T-cell (primary cell): ENCODE measurements around the gene CCN6. TPM values are rescaled to one million over a fixed set of nuclear protein-coding genes. Genes with fewer than 3 reads are reported as not detected.
"Not testable (repeated sequence)": the region's sequence is repeated elsewhere in the genome, so short reads cannot be mapped to it uniquely, and the experiment has no call there.

ENCODE experiments used
- ATAC-seq, 4 experiments: fragments of 200-7000 bp in 3 of 4; fragments of 150-1000 bp in 1 of 4; cut with Tn5 transposase; replicated peaks in 1 of 4; 1 replicate in 3 of 4; 2 replicates in 1 of 4; pipeline ENCODE4 v1.10.0; 2021; ENCODE audit warnings: moderate library complexity in 3 of 4, mild to moderate bottlenecking in 2 of 4, moderate number of reproducible peaks in 1 of 4
- CTCF ChIA-PET, 2 donors: fragments of 300-600 bp; sonication (Branson Sonifier 250); formaldehyde crosslinking; loops; one replicate each; lab custom pipeline; 2022; ENCODE audit warnings: antibody characterized with exemption in 2 of 2; lab: Charles Lee
- POLR2A ChIA-PET, 2 donors: fragments of 300-600 bp; sonication (Branson Sonifier 250); formaldehyde crosslinking; loops; one replicate each; lab custom pipeline; 2022; ENCODE audit warnings: antibody characterized with exemption in 2 of 2; lab: Charles Lee
- DNase-seq, 35 experiments: peaks; one replicate each; pipeline versions ENCODE4 v3.0.0 to v3.0.0-alpha.2; 2013 to 2023
- H3K27ac ChIP-seq: one replicate; pipeline ENCODE4 v1.5.1; 2013; ENCODE audit warnings: low read length
- H3K27me3 ChIP-seq, 2 experiments: replicated peaks in 1 of 2; 1 replicate in 1 of 2; 2 replicates in 1 of 2; pipeline versions ENCODE4 v1.6.1 to v1.7.0; 2013; ENCODE audit warnings: low read length in 1 of 2, mixed read lengths in 1 of 2; ENCODE audit not compliant: control insufficient read depth in 2 of 2, insufficient read depth in 2 of 2; ENCODE audit errors: extremely low read depth in 1 of 2
- H3K36me3 ChIP-seq, 2 donors: 1 replicate in 1 of 2; 2 replicates in 1 of 2; pipeline versions ENCODE4 v1.6.1 to v1.7.0; 2013; ENCODE audit warnings: low read length in 1 of 2; ENCODE audit not compliant: control insufficient read depth in 2 of 2, insufficient read depth in 1 of 2; ENCODE audit errors: extremely low read depth in 1 of 2
- H3K4me1 ChIP-seq, 2 experiments: 1 replicate in 1 of 2; 2 replicates in 1 of 2; pipeline versions ENCODE4 v1.6.1 to v1.7.0; 2013; ENCODE audit warnings: low read length in 2 of 2, mixed read lengths in 1 of 2; ENCODE audit not compliant: insufficient read depth in 2 of 2, control insufficient read depth in 1 of 2; ENCODE audit errors: extremely low read depth in 1 of 2
- H3K4me3 ChIP-seq, 2 donors: 1 replicate in 1 of 2; 2 replicates in 1 of 2; pipeline versions ENCODE4 v1.5.1 to v1.7.0; 2013; ENCODE audit warnings: mild to moderate bottlenecking in 2 of 2, low read length in 1 of 2, moderate library complexity in 1 of 2; ENCODE audit not compliant: control insufficient read depth in 1 of 2; ENCODE audit errors: extremely low read depth in 1 of 2
- H3K9me3 ChIP-seq: 2 replicates; pipeline ENCODE4 v1.7.0; 2013
- H3K27ac Mint-ChIP-seq, 2 donors: one replicate each; pipeline ENCODE4 v1.8.0; 2020 to 2021; ENCODE audit warnings: mild to moderate bottlenecking in 2 of 2, mixed read lengths in 2 of 2
- H3K27me3 Mint-ChIP-seq, 2 donors: one replicate each; pipeline ENCODE4 v1.8.0; 2021 to 2022; ENCODE audit warnings: mixed read lengths in 2 of 2
- H3K36me3 Mint-ChIP-seq: one replicate; pipeline ENCODE4 v1.8.0; 2021; ENCODE audit warnings: mixed read lengths
- H3K4me1 Mint-ChIP-seq, 3 donors: one replicate each; pipeline ENCODE4 v1.8.0; 2020 to 2022; ENCODE audit warnings: mixed read lengths in 3 of 3, mild to moderate bottlenecking in 1 of 3
- H3K4me3 Mint-ChIP-seq, 3 donors: one replicate each; pipeline ENCODE4 v1.8.0; 2020 to 2022; ENCODE audit warnings: mild to moderate bottlenecking in 3 of 3, mixed read lengths in 3 of 3, moderate library complexity in 3 of 3
- H3K9me3 Mint-ChIP-seq, 3 donors: one replicate each; pipeline ENCODE4 v1.8.0; 2020 to 2022; ENCODE audit warnings: mixed read lengths in 3 of 3
- WGBS: methylation state at CpG from one replicate; pipeline ENCODE4 v1.1.5; 2013; ENCODE audit warnings: missing lambda C conversion rate; ENCODE audit not compliant: insufficient coverage; 5-methylcytosine and 5-hydroxymethylcytosine counted together
- total RNA-seq, 35 experiments: library from RNA in 6 of 35; stranded (reverse) in 6 of 35; fragments of 120-200 nt in 1 of 35; gene quantifications; one replicate each; pipeline versions ENCODE4 v1.2.1 to v1.2.4 and lab custom pipeline; 2013 to 2026

The CCN6 gene
- total RNA-seq, 5 donors from 2014 or later (not counting 1 experiment from before 2014, with no cell fraction given), result not detected

DNA sequence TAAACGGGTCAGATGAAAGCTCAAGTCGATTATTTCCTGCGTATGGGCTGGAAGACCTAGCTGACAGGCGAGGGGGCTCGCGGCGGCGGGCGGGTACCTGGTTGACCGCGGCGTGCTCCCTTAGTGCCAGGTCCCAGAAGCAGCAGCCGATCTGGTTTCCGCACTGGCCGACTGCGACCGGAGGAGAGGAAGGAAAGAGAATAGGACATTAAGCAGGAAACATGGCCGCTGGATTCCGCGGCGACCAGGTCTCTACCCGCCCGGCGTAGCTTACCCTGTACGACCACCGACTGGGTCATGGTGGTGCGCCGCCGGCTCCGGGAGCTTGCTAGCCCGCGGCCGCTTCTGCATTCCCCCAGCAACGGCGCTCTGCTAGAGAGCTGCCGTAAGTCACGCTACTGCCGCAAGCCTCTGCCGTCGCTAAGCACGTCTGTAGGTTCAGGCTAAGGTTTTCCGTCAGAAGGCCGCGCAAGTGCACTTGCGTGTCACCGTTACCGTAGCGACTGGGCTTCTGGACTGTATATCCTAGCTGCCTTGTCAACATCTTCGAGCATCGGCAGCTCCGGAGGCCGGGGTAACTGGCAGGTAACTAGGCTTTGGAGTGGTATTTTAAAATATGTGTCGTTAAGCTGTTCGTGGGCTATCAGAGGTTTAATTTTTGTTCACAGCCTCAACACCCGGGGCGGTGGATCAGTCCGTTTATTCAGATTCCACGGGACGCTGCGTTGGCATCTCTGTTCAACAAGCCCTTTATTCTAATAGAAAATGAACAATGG, 33.4 kb downstream of the CCN6 start, which contains the start of the genes FAM229B and TUBE1:
TSS of gene FAM229B (plus strand) at position 456 of the 776 bp plus-strand sequence. CDS start 11,693 bp downstream, outside the sequence.
TSS of gene TUBE1 (minus strand) at position 347 of the 776 bp plus-strand sequence. CDS start at position 299, 48 bp downstream.
- Histone ChIP-seq H3K4me3 (peak within 1 kb of the TSS; percentile 83 to 88), H3K27me3 (peaks cover 0 to 5% of the 10 kb centered on the region in 2 experiments), H3K4me1 (peaks cover 0 to 9% of the 10 kb centered on the region in 2 experiments), H3K36me3 (peaks cover 0 to 9% of the 10 kb centered on the region in 2 donors), H3K9me3 (no peaks in the 10 kb centered on the region), H3K27ac (peak within 1 kb of the TSS; percentile 89)
- H3K27ac Mint-ChIP-seq, result no peak within 1 kb of the TSS
- CTCF ChIA-PET, result interaction anchor here (0.5 to 2.9 kb wide), 19 partner anchors 8 to 1211 kb away, joined by 3 to 18 read pairs (median 4); partner anchors contain the start of gene REV3L (in 1 of the 2)
- WGBS, result under 1% methylated on average over 50 of the region's 60 CpGs
- peaks cover 23% of the 10 kb centered on the region for H3K36me3 Mint-ChIP-seq
- DNase-seq (peak; percentile 69 to 96 (median 90)), ATAC-seq (peak; percentile 95 to 97 (median 96))
- POLR2A ChIA-PET, result interaction anchor here (0.6 to 1.9 kb wide), 18 partner anchors 8 to 1272 kb away, joined by 3 to 9 read pairs (median 4); partner anchors contain the start of genes AMD1 (in 1 of the 2), CDK19 (in 1 of the 2), REV3L (in 1 of the 2) and RPF2 (in 1 of the 2)
- no peak within 1 kb of the TSS for H3K4me3 Mint-ChIP-seq
- peaks cover 11 to 19% of the 10 kb centered on the region in 2 donors for H3K27me3 Mint-ChIP-seq
- H3K9me3 Mint-ChIP-seq, result no peaks in the 10 kb centered on the region
- peaks cover 9 to 12% (median 10%) of the 10 kb centered on the region in 3 donors for H3K4me1 Mint-ChIP-seq

DNA sequence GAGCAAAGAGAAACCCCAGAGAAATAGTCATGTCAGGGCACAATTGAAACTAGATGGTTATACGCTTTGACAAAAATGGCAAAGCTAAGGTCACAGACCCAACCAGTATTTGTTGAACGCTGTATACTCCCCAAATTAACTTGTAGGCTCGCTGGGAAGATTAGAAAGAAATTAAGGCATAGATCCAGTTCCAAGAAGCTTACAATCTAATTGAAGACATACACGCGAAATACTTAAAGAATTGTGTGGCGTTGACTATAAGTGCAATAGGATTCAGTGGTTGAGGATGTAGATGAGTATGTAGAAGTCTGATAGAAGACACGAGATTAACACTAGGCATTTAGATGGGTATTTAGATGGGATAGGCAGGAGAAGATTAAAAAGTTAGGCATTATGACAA, 34.0 kb downstream of the CCN6 start:
- peaks cover 19% of the 10 kb centered on the region for H3K36me3 Mint-ChIP-seq
- whole genome bisulfite sequencing, result 33% methylated on average over 1 of the region's 7 CpGs
- Histone ChIP-seq H3K9me3 (no peaks in the 10 kb centered on the region), H3K27me3 (peaks cover 0 to 5% of the 10 kb centered on the region in 2 experiments), H3K27ac (peak overlapping the region; percentile 89), H3K4me1 (peaks cover 0 to 9% of the 10 kb centered on the region in 2 experiments), H3K36me3 (peaks cover 0 to 9% of the 10 kb centered on the region in 2 donors), H3K4me3 (peak overlapping the region; percentile 83 to 88)
- H3K4me1 Mint-ChIP-seq, result peaks cover 9 to 12% (median 9%) of the 10 kb centered on the region in 3 donors
- POLR2A ChIA-PET, result interaction anchor here (0.5 to 1.9 kb wide), 15 partner anchors 8 to 1214 kb away, joined by 3 to 8 read pairs (median 4); partner anchors contain the start of genes AMD1 (in 1 of the 2) and RPF2 (in 1 of the 2)
- no peak for ATAC-seq
- no peak for DNase-seq
- CTCF ChIA-PET, result interaction anchor here (0.5 to 2.9 kb wide), 14 partner anchors 8 to 1077 kb away, joined by 3 to 18 read pairs (median 5); partner anchors contain the start of gene REV3L (in 1 of the 2)
- no peaks in the 10 kb centered on the region for H3K9me3 Mint-ChIP-seq
- no peak overlapping the region for H3K27ac Mint-ChIP-seq
- no peak overlapping the region for H3K4me3 Mint-ChIP-seq
- peaks cover 11 to 19% of the 10 kb centered on the region in 2 donors for H3K27me3 Mint-ChIP-seq

DNA sequence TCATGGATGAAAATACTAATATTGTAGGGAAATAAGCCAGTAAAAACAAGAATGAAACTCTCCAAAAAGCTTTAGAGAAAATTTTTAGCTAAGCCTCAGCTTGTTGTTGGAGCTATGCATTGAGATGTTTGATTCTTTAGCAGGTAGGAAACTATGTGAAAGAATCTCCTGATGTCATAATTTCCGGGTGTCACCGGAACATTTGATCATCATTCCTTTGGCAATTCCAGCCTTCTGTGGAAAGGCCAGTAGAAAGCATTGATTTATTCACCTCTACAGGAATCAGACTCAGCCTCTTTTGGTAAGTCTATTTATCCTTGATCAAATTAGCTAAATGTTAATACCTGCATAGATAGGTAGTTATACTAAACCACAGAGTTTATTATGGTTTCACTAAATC, 43.0 kb downstream of the CCN6 start:
- no peaks in the 10 kb centered on the region for H3K4me1 ChIP-seq

DNA sequence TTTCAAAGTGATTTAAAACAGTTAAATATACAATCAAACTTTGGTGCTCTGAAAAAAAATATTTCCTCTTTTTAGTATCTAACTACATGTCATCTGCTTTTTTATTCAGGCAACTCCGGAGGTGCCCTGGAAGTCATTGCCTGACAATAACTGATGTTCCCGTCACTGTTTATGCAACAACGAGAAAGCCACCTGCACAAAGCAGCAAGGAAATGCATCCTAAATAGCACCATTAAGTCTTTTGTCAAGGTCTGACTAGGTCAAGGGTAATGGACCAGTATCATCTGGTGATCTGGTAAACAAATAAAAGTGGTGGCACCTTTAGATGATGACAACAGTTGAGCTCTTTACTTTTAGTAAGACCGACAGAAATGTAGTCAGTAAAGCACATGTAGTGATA, 46.7 kb downstream of the CCN6 start:
- 89% methylated on average over 3 of the region's 4 CpGs for WGBS
- H3K27ac ChIP-seq, result no peak overlapping the region
- no peak overlapping the region for H3K27ac Mint-ChIP-seq
- peaks cover 16% of the 10 kb centered on the region for H3K36me3 Mint-ChIP-seq
- peaks cover 4 to 6% (median 5%) of the 10 kb centered on the region in 3 donors for H3K9me3 Mint-ChIP-seq
- no peak overlapping the region for H3K4me3 Mint-ChIP-seq
- H3K36me3 ChIP-seq, result no peaks in the 10 kb centered on the region
- ATAC-seq (no peak), DNase-seq (no peak)
- no peaks in the 10 kb centered on the region for H3K27me3 ChIP-seq
- no peaks in the 10 kb centered on the region for H3K4me1 ChIP-seq
- H3K4me3 ChIP-seq, result no peak overlapping the region
- no peaks in the 10 kb centered on the region for H3K9me3 ChIP-seq
- ChIA-PET POLR2A (no interaction called here), CTCF (interaction anchor here in 1 of 2 donors (1.0 kb wide), 1 partner anchor 14 kb away, joined by 4 read pairs; no protein-coding TSS in a partner anchor)
- peaks cover 0 to 6% of the 10 kb centered on the region in 2 donors for H3K27me3 Mint-ChIP-seq
- no peaks in the 10 kb centered on the region for H3K4me1 Mint-ChIP-seq

More for the DNA sequence above, 43.0 kb downstream of the CCN6 start:
- Histone ChIP-seq H3K9me3 (no peaks in the 10 kb centered on the region), H3K36me3 (no peaks in the 10 kb centered on the region), H3K4me3 (no peak overlapping the region), H3K27me3 (no peaks in the 10 kb centered on the region), H3K27ac (no peak overlapping the region)
- Mint-ChIP-seq H3K9me3 (no peaks in the 10 kb centered on the region), H3K36me3 (peaks cover 9% of the 10 kb centered on the region), H3K4me1 (no peaks in the 10 kb centered on the region), H3K27me3 (peaks cover 0 to 3% of the 10 kb centered on the region in 2 donors), H3K27ac (no peak overlapping the region), H3K4me3 (no peak overlapping the region)
- POLR2A ChIA-PET, result interaction anchor here in 1 of 2 donors (1.2 kb wide), 1 partner anchor 13 kb away, joined by 3 read pairs; no protein-coding TSS in a partner anchor
- DNase-seq (no peak), ATAC-seq (no peak)
- 90% methylated on average over 2 of the region's 2 CpGs for WGBS
- CTCF ChIA-PET, result no interaction called here

DNA sequence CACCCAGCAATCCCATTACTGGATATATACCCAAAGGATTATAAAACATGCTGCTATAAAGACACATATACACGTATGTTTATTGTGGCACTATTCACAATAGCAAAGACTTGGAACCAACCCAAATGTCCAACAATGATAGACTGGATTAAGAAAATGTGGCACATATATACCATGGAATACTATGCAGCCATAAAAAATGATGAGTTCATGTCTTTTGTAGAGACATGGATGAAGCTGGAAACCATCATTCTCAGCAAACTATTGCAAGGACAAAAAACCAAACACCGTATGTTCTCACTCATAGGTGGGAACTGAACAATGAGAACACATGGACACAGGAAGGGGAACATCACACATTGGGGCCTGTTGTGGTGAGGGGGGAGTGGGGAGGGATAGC, 52.1 kb downstream of the CCN6 start:
- POLR2A ChIA-PET, result not testable (repeated sequence)

DNA sequence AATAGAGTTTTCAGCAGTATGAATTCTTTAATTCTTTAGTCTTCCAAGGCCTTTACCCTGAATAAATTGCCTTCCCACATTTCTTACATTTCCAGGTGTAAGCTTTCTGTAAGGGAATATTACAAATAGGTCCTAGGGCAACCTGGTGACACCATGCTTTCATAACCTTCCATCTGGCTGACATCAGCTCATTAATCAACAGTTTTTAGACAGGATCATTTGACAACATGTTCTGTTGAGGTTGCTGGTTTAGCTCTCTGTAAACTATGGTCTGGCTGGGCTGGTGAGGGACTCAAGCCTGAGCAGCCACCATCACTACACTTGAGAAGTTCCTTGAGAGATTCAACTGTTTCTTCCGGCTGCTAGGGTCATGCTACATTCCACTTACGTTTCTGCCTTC, 52.7 kb downstream of the CCN6 start:
- no peaks in the 10 kb centered on the region for H3K9me3 ChIP-seq
- Mint-ChIP-seq H3K4me1 (no peaks in the 10 kb centered on the region), H3K9me3 (peaks cover 4 to 6% (median 5%) of the 10 kb centered on the region in 3 donors), H3K27me3 (peaks cover 0 to 11% of the 10 kb centered on the region in 2 donors), H3K36me3 (peaks cover 6% of the 10 kb centered on the region), H3K27ac (no peak overlapping the region), H3K4me3 (no peak overlapping the region)
- POLR2A ChIA-PET, result no interaction called here
- DNase-seq (no peak), ATAC-seq (no peak)
- peaks cover 0 to 3% of the 10 kb centered on the region in 2 experiments for H3K27me3 ChIP-seq
- H3K27ac ChIP-seq, result no peak overlapping the region
- no peaks in the 10 kb centered on the region for H3K4me1 ChIP-seq
- no peak overlapping the region for H3K4me3 ChIP-seq
- 50% methylated on average over 2 of the region's 2 CpGs for WGBS
- no peaks in the 10 kb centered on the region for H3K36me3 ChIP-seq
- CTCF ChIA-PET, result no interaction called here

More for the DNA sequence above, 52.1 kb downstream of the CCN6 start:
- H3K36me3 ChIP-seq, H3K27me3 Mint-ChIP-seq, H3K9me3 ChIP-seq, ATAC-seq, H3K27ac Mint-ChIP-seq, CTCF ChIA-PET, H3K27ac ChIP-seq, DNase-seq, H3K4me1 ChIP-seq, H3K9me3 Mint-ChIP-seq, H3K4me1 Mint-ChIP-seq, H3K4me3 Mint-ChIP-seq, H3K4me3 ChIP-seq, H3K36me3 Mint-ChIP-seq, H3K27me3 ChIP-seq: not testable (repeated sequence)
- WGBS, result no CpG with 5 or more reads among the region's 2 CpGs
